HG03442 (cell line): Measurements from ENCODE around the gene MBD3L2.
A peak's percentile ranks its signal among the peaks of the same experiment; 100 is the strongest.
"Not testable (repeated sequence)": the region's sequence is repeated elsewhere in the genome, so short reads cannot be mapped to it uniquely, and the experiment has no call there.

ENCODE experiments used
- ATAC-seq: cut with Tn5 transposase; IDR thresholded peaks from one replicate; pipeline ENCODE4 v1.9.1; 2021; ENCODE audit warnings: mild to moderate bottlenecking, moderate library complexity; ENCODE audit not compliant: unreplicated experiment

Gene MBD3L2

DNA sequence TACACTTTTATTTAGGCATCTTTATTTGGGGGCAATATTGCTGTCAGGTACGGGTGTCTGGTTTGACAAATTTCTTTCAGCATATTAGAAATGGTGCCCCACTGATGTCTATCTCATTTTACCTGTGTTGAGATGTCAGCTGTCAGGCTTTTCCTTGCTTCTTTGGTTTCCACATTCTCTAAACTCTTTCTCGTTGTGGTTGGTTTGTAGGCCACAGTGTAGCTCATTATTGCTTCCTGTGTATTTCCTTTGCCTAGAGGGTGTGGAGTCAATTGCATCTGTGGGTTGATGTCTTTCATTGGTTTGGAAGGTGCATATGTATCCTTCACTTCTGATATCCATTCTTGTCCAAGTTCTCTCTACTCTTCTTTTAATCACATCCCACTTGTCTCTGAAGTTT, 10.9 kb downstream of the MBD3L2 start:
- ATAC-seq: not testable (repeated sequence)

DNA sequence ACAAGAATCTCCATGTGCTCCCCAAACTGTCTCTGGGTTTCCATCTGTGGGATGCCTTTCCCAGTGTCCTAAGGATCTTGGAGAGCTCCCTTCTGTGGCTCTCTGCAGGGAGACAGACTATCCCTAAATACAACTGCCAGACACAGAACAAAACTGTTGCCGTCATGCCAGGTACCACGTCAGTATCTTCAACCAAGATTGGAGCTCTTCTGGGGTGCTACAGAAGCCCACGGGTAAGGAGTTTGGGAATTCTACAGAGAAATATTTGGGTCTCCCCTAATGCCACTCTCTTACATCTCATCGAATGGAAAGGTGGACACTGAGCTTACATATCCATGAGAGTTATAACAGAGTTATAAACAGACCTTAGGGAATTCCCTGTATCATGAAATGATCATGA, 14.2 kb downstream of the MBD3L2 start:
- ATAC-seq: no peak

DNA sequence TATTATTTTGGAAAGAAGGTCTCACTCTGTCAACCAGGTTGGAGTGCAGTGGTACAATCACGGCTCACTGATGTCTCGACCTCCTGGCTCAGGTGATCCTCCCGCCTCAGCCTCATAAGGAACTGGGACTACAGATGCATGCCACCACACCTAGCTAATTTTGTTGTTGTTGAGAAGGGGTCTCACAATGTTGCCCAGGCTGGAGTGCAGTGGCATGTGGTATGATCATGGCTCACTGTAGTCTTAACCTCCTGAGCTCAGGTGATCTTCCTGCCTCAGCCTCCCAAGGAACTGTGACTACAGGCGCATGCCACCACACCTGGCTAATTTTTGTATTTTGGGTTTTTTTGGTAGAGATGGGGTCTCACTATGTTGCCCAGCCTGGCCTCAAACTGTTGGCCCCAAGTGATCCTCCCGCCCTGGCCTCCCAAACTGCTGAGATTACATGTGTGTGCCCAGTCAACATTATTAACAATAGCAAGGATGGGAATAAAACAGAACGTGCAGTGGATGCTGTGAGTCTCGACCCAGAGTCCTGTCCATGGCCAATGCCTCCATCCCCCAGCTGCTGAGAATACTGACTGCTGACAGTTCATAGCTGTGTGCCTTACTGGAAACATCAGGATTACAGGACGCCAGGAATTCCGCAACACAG, 14.8 kb downstream of the MBD3L2 start:
- no peak for ATAC-seq

DNA sequence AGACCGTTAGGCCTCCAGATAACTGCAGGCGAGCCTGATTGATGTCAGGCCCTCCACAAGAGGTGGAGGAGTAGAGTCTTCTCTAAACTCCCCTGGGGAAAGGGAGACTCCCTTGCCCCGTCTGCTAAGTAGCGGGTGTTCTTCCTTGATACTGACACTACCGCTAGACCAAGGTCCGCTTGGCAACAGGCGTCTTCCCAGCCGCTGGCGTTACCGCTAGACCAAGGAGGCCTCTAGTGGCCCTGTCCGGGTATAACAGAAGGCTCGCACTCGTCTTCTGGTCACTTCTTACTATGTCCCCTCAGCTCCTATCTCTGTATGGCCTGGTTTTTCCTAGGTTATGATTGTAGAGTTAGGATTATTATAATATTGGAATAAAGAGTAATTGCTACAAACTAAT, 18.0 kb downstream of the MBD3L2 start:
- not testable (repeated sequence) for ATAC-seq

DNA sequence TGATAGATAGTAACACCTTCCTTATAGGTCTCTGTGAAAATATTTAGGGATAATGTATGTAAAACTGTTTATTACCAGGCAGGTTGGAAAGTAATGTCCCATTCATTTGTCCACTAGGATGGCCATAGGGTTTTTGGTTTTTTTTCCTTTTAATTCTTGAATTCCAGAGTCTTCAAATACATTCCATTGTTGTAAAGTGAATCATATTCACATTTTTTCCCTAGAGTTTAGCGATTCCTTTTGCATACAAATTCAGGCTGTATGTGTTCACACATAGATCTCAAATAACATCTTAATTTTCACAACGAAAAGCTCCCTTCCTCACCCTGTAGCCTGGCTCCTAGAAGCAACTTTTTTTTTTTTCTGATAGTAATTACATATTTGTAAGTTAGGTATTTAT, 18.6 kb downstream of the MBD3L2 start:
- no peak for ATAC-seq

DNA sequence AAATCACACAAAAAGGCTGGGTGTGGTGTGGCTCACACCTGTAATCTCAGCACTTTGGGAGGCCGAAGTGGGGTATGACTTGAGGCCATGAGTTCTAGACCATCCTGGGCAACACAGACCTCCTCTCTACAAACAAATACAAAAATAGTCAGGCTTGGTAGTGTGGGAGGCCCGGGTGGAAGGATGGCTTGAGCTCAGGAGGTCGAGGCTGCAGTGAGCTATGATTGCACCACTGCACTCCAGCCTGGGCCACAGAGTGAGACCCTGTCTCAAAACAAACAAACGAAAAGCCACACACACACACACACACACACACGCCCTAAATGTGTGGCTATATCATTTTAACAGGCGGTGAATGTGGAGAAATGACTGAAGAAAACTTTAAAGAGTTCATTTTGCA, 19.5 kb downstream of the MBD3L2 start:
- no peak for ATAC-seq

DNA sequence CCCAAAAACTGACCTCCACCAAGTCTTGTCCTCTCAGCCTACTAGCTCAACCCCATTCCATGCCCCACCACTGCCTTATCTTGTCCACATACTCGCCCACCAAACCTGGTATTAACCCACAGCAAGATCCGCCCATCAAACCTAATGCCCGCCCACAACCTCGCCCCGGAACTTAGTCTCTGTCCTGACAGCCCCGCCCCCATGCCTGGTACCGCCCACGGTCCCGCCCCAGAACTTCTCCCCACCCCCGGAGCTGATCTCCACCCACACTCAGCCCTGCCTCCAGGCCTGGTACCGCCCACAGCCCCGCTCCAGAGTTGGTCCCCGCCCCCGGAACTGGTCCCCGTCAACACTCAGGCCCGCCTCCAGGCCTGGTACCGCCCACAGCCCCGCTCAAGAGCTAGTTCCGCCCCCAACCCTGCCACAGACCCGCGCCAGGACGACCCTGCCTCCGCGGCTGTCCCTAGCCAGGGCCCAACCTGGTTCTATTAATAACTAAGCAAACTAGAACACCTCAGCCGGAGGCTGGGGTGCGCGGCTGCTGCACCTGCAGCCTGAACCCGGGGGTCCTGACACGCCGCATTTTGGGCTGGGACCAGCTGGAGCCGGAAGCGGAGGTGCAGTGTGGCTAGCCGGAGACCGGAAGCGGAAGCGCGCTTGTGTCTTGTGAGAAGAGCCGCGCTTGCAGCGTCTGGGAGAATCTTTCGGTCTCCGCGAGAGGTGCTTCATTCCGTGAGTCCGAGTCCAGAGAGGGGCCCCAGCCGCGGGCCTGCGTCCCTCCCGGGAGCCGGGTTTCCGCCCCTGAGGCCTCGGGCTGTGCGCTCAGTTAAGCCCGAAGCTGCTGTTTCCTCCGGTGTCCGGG, 20.2 kb downstream of the MBD3L2 start, which contains the start of gene ZNF557:
Gene ZNF557, plus strand, starts transcription at position 662 of the 862 bp plus-strand sequence. CDS start 5,372 bp downstream, outside the sequence.
- ATAC-seq: peak; percentile 89

- ATAC-seq: no peak
Measured at GRCh38 chr19:7069904-7070226, 20.7 kb downstream of the MBD3L2 start.

- ATAC-seq: no peak
Measured at GRCh38 chr19:7072541-7072940, 23.4 kb downstream of the MBD3L2 start.

- no peak for ATAC-seq
Measured at GRCh38 chr19:7074705-7075282, 25.7 kb downstream of the MBD3L2 start.

GRCh38 chr19:7076151-7076550, 27.0 kb downstream of the MBD3L2 start:
- ATAC-seq: no peak

- ATAC-seq: no peak
Measured at GRCh38 chr19:7078008-7078407, 28.9 kb downstream of the MBD3L2 start.

DNA sequence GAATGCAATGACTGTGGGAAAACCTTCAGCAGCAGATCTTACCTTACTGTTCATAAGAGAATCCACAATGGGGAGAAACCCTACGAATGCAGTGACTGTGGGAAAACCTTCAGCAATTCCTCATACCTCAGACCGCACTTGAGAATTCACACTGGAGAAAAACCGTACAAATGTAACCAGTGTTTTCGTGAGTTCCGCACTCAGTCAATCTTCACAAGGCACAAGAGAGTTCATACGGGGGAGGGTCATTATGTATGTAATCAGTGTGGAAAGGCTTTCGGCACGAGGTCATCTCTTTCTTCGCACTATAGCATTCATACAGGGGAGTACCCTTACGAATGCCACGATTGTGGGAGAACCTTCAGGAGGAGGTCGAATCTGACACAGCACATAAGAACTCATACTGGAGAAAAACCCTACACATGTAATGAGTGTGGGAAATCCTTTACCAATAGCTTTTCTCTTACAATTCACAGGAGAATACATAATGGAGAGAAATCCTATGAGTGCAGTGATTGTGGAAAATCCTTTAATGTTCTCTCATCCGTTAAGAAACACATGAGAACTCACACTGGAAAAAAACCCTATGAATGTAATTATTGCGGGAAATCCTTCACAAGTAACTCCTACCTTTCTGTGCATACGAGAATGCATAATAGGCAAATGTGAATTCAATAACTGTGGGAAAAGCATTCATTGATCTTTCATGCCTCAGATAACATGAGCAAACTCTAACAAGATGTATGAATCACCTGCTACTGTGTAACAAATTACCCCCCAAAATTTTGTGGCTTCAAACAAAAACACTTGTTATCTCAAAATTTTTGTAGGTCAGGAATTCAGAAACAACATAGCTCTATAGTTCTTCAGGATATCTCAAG, 34.2 kb downstream of the MBD3L2 start:
- ATAC-seq: no peak

DNA sequence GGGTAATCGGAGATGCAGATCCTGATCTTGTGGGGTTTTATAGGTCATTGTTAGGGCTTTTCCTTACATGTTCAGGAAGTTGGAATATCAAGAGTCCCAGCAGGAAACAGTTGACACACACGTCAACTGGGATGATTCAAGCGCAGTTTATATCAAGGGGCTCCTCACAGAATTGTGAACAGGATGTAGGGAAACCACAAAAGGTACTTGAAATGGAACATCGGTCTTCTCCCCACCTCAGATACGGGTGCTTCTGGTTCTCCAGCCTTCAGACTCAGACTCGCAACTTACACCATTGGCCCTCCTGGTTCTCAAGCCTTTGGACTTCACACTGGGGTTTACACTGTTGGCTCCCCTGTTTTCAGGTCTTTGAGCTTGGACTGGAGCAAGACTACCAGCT, 39.9 kb downstream of the MBD3L2 start:
- ATAC-seq: no peak

DNA sequence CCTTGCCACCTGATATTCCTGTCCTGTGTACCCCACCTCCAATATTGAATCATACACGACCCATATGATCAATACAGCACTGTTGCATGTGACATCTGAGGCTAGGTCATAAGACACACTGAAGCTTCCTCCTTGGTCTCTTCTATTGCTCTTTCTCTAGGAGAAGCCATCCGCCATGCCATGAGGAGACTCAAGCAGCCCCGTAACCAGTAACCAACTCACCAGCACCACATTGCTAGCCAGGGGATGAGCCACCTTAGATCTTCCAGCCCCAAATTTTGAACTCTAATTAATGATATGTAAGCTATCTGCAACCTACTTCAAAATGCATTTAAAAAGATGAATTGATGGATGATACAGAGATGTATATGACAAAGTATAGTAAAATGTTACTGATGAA, 49.0 kb downstream of the MBD3L2 start:
- ATAC-seq: no peak

- peak; percentile 78 for ATAC-seq
Measured at GRCh38 chr19:7098701-7099596, 49.8 kb downstream of the MBD3L2 start.

DNA sequence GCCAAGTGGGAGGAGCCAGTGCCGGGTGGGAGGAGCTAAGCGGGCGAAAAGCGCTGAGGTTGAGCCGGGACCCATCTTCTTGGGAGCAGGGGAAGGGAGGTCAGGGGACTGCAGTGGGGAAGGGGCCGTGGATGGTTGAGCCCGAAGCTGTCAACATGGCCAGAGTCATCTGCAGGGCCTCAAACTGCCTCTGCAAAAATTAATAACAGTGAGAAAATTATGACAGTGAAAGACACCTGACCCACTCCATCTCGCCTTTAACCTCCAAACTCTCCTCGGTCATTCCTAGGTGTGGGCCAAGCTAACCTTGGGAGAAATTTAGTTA, 50.4 kb downstream of the MBD3L2 start:
- no peak for ATAC-seq
